A549 (cell line): ENCODE measurements around the gene PPP2R3B. TPM values are rescaled to one million over a fixed set of nuclear protein-coding genes. Genes with fewer than 3 reads are reported as not detected.

Experiments
- ATAC-seq, 2 experiments: fragments of 200-7000 bp in 1 of 2; fragments of >200 bp in 1 of 2; cut with Nextera tagmentation in 1 of 2; cut with Tn5 transposase in 1 of 2; 3 replicates each; pipeline versions ENCODE4 v1.8.0 to v1.9.1; 2018 to 2020; ENCODE audit warnings: mild to moderate bottlenecking in 1 of 2, moderate library complexity in 1 of 2
- CTCF ChIA-PET: fragments of 300-600 bp; sonication (Branson Sonifier 250); formaldehyde crosslinking; extraction: SDS; loops from one replicate; lab custom pipeline; 2021; ENCODE audit warnings: antibody characterized with exemption, inconsistent platforms; lab: Yijun Ruan, JAX
- POLR2A ChIA-PET: fragments of 350-600 bp; formaldehyde crosslinking; extraction: SDS; loops from one replicate; lab custom pipeline; 2021; ENCODE audit warnings: antibody characterized with exemption, inconsistent platforms; lab: Yijun Ruan, JAX
- DNase-seq, 2 experiments: peaks; one replicate each; pipeline versions ENCODE4 v3.0.0 to v3.0.0-alpha.2; 2011 to 2016; ENCODE audit warnings: low read depth in 1 of 2, low spot score in 1 of 2
- FAIRE-seq: peaks from 2 replicates; lab custom pipeline; 2011; peaks lifted over from hg19 to GRCh38; lab: Jason Lieb, UNC
- H3K27ac ChIP-seq, 2 experiments: fragments of >200 bp; sonication (Bioruptor Twin); formaldehyde crosslinking; 3 replicates each; pipeline ENCODE4 v1.5.1; 2016 to 2017
- H3K4me1 ChIP-seq: fragments of >200 bp; sonication (Bioruptor Twin); formaldehyde crosslinking; 3 replicates; pipeline ENCODE4 v1.6.1; 2016
- H3K4me2 ChIP-seq: fragments of >200 bp; sonication (Bioruptor Twin); formaldehyde crosslinking; 3 replicates; pipeline ENCODE4 v1.6.1; 2016
- H3K4me3 ChIP-seq: fragments of >200 bp; sonication (Bioruptor Twin); formaldehyde crosslinking; 3 replicates; pipeline ENCODE4 v1.5.1; 2016
- H3K9me3 ChIP-seq: fragments of >200 bp; sonication (Bioruptor Twin); formaldehyde crosslinking; 3 replicates; pipeline ENCODE4 v1.6.1; 2016
- CBX8 ChIP-seq: fragments of 200-600 bp; sonication (generic); IDR thresholded peaks from 2 replicates; pipeline ENCODE4 v1.6.1; 2016
- CEBPB ChIP-seq, 2 experiments: fragments of >200 bp in 1 of 2; sonication (Bioruptor Twin) in 1 of 2; formaldehyde crosslinking in 1 of 2; IDR thresholded peaks; 2 replicates each; pipeline ENCODE4 v1.6.1; 2012 to 2016
- CHD4 ChIP-seq: fragments of 200-600 bp; sonication (generic); IDR thresholded peaks from 2 replicates; pipeline ENCODE4 v1.6.1; 2016; ENCODE audit warnings: antibody characterized with exemption, mild to moderate bottlenecking, borderline replicate concordance
- EHMT2 ChIP-seq: fragments of 200-600 bp; sonication (generic); IDR thresholded peaks from 2 replicates; pipeline ENCODE4 v1.6.1; 2016; ENCODE audit warnings: antibody characterized with exemption, low read depth, mild to moderate bottlenecking, moderate library complexity
- ESRRA ChIP-seq: fragments of 150-350 bp; IDR thresholded peaks from 2 replicates; pipeline ENCODE4 v1.6.1; 2014; ENCODE audit warnings: mild to moderate bottlenecking, low read length, borderline replicate concordance
- FOSB ChIP-seq: fragments of 250-450 bp; sonication (Bioruptor Pico); IDR thresholded peaks from 2 replicates; pipeline ENCODE4 v1.5.0; 2020; ENCODE audit warnings: mild to moderate bottlenecking, moderate library complexity
- FOSL2 ChIP-seq, 2 experiments: fragments of 450-650 bp in 1 of 2; fragments of >200 bp in 1 of 2; sonication (Bioruptor Twin) in 1 of 2; formaldehyde crosslinking; IDR thresholded peaks; 2 replicates each; pipeline versions ENCODE4 v1.5.0 to v1.6.1; 2016 to 2020; ENCODE audit warnings: mild to moderate bottlenecking in 1 of 2, moderate library complexity in 1 of 2
- FOXS1 ChIP-seq: fragments of 250-450 bp; sonication (Bioruptor Pico); IDR thresholded peaks from 2 replicates; pipeline ENCODE4 v1.5.0; 2020; ENCODE audit warnings: mild to moderate bottlenecking, moderate library complexity
- HDAC2 ChIP-seq: fragments of 200-600 bp; sonication (generic); IDR thresholded peaks from 2 replicates; pipeline ENCODE4 v1.6.1; 2016
- KDM1A ChIP-seq: fragments of 200-600 bp; sonication (generic); IDR thresholded peaks from 2 replicates; pipeline ENCODE4 v1.6.1; 2016; ENCODE audit warnings: low read depth, mild to moderate bottlenecking
- MAFK ChIP-seq: fragments of 450-650 bp; IDR thresholded peaks from 2 replicates; pipeline ENCODE4 v1.6.1; 2014; ENCODE audit not compliant: partially characterized antibody
- NFE2L2 ChIP-seq: fragments of 150-350 bp; conservative IDR thresholded peaks from 2 replicates; pipeline ENCODE4 v1.6.1; 2014; ENCODE audit warnings: low read length
- PHF8 ChIP-seq: fragments of 200-600 bp; sonication (generic); IDR thresholded peaks from 2 replicates; pipeline ENCODE4 v1.6.1; 2016; ENCODE audit warnings: low read depth, mild to moderate bottlenecking, antibody characterized with exemption, moderate library complexity, borderline replicate concordance
- POLR2A ChIP-seq: IDR thresholded peaks from 2 replicates; pipeline ENCODE4 v1.6.1; 2012; ENCODE audit warnings: mild to moderate bottlenecking, low read length
- POLR2AphosphoS2 ChIP-seq: conservative IDR thresholded peaks from 2 replicates; pipeline ENCODE4 v1.6.1; 2012; ENCODE audit warnings: low read length, improper control_type of control experiment, inconsistent platforms
- RARB ChIP-seq: fragments of 250-450 bp; sonication (Bioruptor Pico); IDR thresholded peaks from 2 replicates; pipeline ENCODE4 v1.8.0; 2021; ENCODE audit warnings: mild to moderate bottlenecking, moderate library complexity
- RCOR1 ChIP-seq: fragments of 150-350 bp; IDR thresholded peaks from 2 replicates; pipeline ENCODE4 v1.6.1; 2014; ENCODE audit warnings: antibody characterized with exemption, low read length, low read depth
- RNF2 ChIP-seq: fragments of 200-600 bp; sonication (generic); IDR thresholded peaks from 2 replicates; pipeline ENCODE4 v1.6.1; 2016; ENCODE audit warnings: low read depth, mild to moderate bottlenecking, antibody characterized with exemption, moderate library complexity, borderline replicate concordance
- SMC3 ChIP-seq: fragments of >200 bp; sonication (Bioruptor Twin); formaldehyde crosslinking; IDR thresholded peaks from 3 replicates; pipeline ENCODE4 v1.6.1; 2018; ENCODE audit warnings: inconsistent platforms
- WGBS: methylation state at CpG from one replicate; pipeline ENCODE4 v1.1.6; 2017; ENCODE audit errors: missing lambda C conversion rate; 5-methylcytosine and 5-hydroxymethylcytosine counted together
- polyA plus RNA-seq, 4 experiments: library from polyadenylated mRNA; depleted of rRNA in 3 of 4; stranded (reverse); fragments of >200 nt; fragmentation: RNase III in 1 of 4; extraction: RNeasy Plus Mini Kit Qiagen cat#74134 plus additional on column Dnase treatment in 1 of 4; gene quantifications; 2 replicates in 3 of 4; 3 replicates in 1 of 4; pipeline ENCODE4 v1.2.3, GENCODE V29; 2011 to 2017
- TF ChIP-seq, protein P1 (sequence below): IDR thresholded peaks from 2 replicates; pipeline ENCODE4 v1.6.1; 2012
- TF ChIP-seq, protein P2 (sequence below): fragments of 450-650 bp; IDR thresholded peaks from 2 replicates; pipeline ENCODE4 v1.6.1; 2014; ENCODE audit warnings: antibody characterized with exemption

PPP2R3B gene
- polyA plus RNA-seq, 2 of the 4 experiments (the other 2 are of a cell fraction), result 12.6 to 29.6 TPM

DNA sequence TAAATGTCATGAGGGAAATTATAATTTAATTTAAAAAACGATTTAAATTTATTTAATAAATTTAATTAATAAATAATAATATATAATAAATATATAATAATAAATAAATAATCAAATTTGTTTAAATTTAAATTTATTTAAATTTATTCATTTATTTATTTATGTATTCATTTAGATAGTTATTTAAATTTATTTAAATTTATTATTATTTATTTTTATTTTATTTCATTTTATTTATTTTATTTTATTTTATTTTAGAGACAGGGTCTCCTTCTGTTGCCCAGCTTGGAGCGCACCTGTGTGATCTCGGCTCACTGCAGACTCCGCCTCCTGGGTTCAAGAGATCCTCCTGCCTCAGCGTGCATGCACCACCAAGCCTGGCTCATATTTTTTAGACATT is 18.4 kb upstream of the PPP2R3B start:
- no peaks in the 10 kb centered on the region for H3K9me3 ChIP-seq
- no peak for FAIRE-seq
- no peak overlapping the region for H3K4me3 ChIP-seq
- DNase-seq, result no peak
- H3K4me2 ChIP-seq, result no peak overlapping the region
- CTCF ChIA-PET, result no interaction called here
- TF ChIP-seq FOXS1 (CRISPR knock-in tag), result no peak
- TF ChIP-seq, all 56 proteins: peak for 0
- Histone ChIP-seq H3K27ac (no peak overlapping the region), H3K4me1 (no peaks in the 10 kb centered on the region)
- POLR2A ChIA-PET, result no interaction called here
- no peak for ATAC-seq
- WGBS, result 77% methylated on average over 5 of the region's 5 CpGs

- TF ChIP-seq CBX8 (no peak), FOXS1 (CRISPR knock-in tag) (no peak), MAFK (no peak), FOSL2 (IDR thresholded peaks at IDR 0.05) (no peak), FOSL2 (CRISPR knock-in tag; IDR thresholded peaks at IDR 0.05) (no peak)
- TF ChIP-seq, protein P1, sequence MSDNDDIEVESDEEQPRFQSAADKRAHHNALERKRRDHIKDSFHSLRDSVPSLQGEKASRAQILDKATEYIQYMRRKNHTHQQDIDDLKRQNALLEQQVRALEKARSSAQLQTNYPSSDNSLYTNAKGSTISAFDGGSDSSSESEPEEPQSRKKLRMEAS, result no peak
- DNase-seq (no peak), ATAC-seq (no peak), FAIRE-seq (no peak)
- Histone ChIP-seq H3K4me2 (no peak overlapping the region), H3K4me3 (no peak overlapping the region), H3K27ac (no peak overlapping the region), H3K9me3 (no peaks in the 10 kb centered on the region), H3K4me1 (no peaks in the 10 kb centered on the region)
- 68% methylated on average over 10 of the region's 10 CpGs for WGBS
- CTCF ChIA-PET, result no interaction called here
- POLR2A ChIA-PET, result no interaction called here
These were observed 17.9 kb upstream of the PPP2R3B start for GRCh38 chrX:404656-405055.

DNA sequence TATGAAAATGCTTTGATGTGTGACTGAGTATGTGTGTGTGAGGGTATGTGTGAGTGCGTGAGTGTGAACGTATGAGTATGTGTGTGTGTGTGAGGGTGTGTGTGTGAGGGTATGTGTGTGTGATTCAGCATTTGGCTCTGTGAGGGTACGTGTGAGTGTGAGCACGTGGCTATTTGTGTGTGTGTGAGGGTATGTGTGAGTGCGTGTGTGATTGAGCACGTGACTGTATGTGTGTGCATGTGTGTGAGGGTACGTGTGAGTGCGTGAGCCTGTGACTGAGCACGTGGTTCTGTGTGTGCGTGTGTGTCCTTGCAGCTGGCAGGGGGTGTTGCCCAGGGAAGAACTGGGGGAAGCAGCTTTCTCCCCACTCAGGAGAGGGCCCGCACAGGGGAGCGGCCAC is 16.1 kb upstream of the PPP2R3B start:
- POLR2A ChIA-PET, result no interaction called here
- H3K27ac ChIP-seq, result no peak overlapping the region

GRCh38 chrX:400258-400657 is 13.6 kb upstream of the PPP2R3B start:
- H3K4me2 ChIP-seq, result no peak overlapping the region
- CTCF ChIA-PET, result no interaction called here
- no peak overlapping the region for H3K4me3 ChIP-seq
- TF ChIP-seq POLR2AphosphoS2, result no peak
- TF ChIP-seq, protein P2, sequence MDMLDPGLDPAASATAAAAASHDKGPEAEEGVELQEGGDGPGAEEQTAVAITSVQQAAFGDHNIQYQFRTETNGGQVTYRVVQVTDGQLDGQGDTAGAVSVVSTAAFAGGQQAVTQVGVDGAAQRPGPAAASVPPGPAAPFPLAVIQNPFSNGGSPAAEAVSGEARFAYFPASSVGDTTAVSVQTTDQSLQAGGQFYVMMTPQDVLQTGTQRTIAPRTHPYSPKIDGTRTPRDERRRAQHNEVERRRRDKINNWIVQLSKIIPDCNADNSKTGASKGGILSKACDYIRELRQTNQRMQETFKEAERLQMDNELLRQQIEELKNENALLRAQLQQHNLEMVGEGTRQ, result no peak
- no peak for TF ChIP-seq CEBPB (IDR thresholded peaks at IDR 0.05)
- TF ChIP-seq ESRRA, result no peak
- TF ChIP-seq RCOR1, result no peak
- no peak for TF ChIP-seq NFE2L2
- TF ChIP-seq PHF8, result no peak
- no peak for TF ChIP-seq RNF2
- no peaks in the 10 kb centered on the region for H3K4me1 ChIP-seq
- POLR2A ChIA-PET, result no interaction called here
- H3K27ac ChIP-seq, result no peak overlapping the region
- WGBS, result 74% methylated on average over 15 of the region's 15 CpGs
- no peak for DNase-seq
- no peaks in the 10 kb centered on the region for H3K9me3 ChIP-seq
- no peak for FAIRE-seq
- no peak for ATAC-seq

More for the DNA sequence above, 16.1 kb upstream of the PPP2R3B start:
- Histone ChIP-seq H3K4me3 (no peak overlapping the region), H3K4me1 (no peaks in the 10 kb centered on the region), H3K4me2 (no peak overlapping the region), H3K9me3 (no peaks in the 10 kb centered on the region)
- TF ChIP-seq ESRRA (no peak), RCOR1 (no peak), EHMT2 (no peak), KDM1A (no peak), POLR2A (no peak), CHD4 (no peak), HDAC2 (no peak), RARB (CRISPR knock-in tag) (no peak), CBX8 (no peak), SMC3 (no peak), FOSB (no peak), PHF8 (no peak)
- DNase-seq (no peak), FAIRE-seq (no peak), ATAC-seq (peak; percentile 29 to 50; a peak in 2 of 6 replicates)
- 75% methylated on average over 12 of the region's 12 CpGs for WGBS
- CTCF ChIA-PET, result no interaction called here
